ENCODE results near the gene NELL2.

Gene NELL2

DNA sequence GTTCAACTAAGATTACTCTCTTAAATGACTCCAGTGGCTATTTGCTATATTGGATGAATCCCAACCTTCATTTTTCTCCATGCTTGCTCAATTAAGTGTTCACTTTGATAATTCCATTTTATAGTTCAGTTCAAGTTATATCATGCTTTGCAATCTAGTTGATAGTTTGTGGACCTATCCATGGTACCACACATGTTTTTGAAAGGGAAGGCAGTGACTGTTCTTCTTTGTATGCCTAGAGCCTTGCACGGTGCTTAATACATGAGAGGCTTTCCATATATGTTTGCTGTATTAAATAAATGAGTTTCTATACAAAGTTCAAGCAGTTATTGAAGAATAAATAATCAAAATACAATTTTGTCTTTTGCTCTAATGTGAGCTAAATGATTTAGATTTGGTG is 391.3 kb downstream of the NELL2 start:
- Histone ChIP-seq H3K9me3 (ENCODE audit: control insufficient read depth, low read length) (no peaks in the 10 kb centered on the region), H3K4me3 (ENCODE audit: insufficient read depth, low read depth, low read length, poor library complexity, severe bottlenecking) (no peak overlapping the region)
- DNase-seq = no peak

DNA sequence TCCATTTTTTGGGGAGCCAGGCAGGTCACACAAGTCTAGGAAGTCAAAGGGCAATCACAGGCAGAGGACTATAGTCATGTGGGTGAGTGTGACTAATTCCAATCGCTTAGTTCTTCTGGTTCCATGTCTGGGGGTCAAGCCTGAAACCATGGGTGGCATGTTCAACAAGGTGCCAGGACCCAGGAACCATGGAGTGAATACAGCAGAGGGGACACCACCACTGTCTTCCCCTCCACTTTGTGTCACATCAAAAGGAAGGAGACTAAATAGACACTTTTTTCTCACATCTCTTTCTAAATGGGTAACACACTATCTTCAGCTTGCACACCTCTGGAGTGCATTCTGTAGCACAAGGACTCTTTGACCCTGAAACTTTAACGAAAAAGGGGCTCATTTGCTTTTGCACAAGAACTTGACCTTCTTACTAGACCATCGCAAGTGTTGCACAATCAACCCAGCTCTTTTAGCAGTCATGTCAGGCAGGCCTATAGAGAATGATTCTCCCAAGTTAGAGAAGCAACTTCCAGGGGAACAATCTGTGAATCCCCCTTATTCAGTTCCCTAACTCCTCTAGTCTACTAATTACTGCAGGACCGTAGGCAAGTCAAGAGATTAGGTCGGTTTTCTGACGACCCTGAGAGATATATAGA is 398.7 kb downstream of the NELL2 start:
- Histone ChIP-seq H3K4me1 (ENCODE audit: control insufficient read depth, insufficient read depth, low read length, poor library complexity, severe bottlenecking) (no peaks in the 10 kb centered on the region), H3K36me3 (ENCODE audit: control insufficient read depth, insufficient read depth, low read length) (no peaks in the 10 kb centered on the region), H3K27me3 (replicated peaks; ENCODE audit: control insufficient read depth, insufficient read depth, low read length, poor library complexity, severe bottlenecking) (no peaks in the 10 kb centered on the region), H3K27ac (ENCODE audit: insufficient read depth, low read length, poor library complexity, severe bottlenecking) (no peak overlapping the region), H3K9me3 (ENCODE audit: control insufficient read depth, low read length) (no peaks in the 10 kb centered on the region), H3K4me3 (ENCODE audit: insufficient read depth, low read depth, low read length, poor library complexity, severe bottlenecking) (no peak overlapping the region)
- DNase-seq = no peak

More for the DNA sequence above, 391.3 kb downstream of the NELL2 start:
- Histone ChIP-seq H3K4me1 (ENCODE audit: control insufficient read depth, insufficient read depth, low read length, poor library complexity, severe bottlenecking) (no peaks in the 10 kb centered on the region), H3K27ac (ENCODE audit: insufficient read depth, low read length, poor library complexity, severe bottlenecking) (no peak overlapping the region), H3K27me3 (replicated peaks; ENCODE audit: control insufficient read depth, insufficient read depth, low read length, poor library complexity, severe bottlenecking) (no peaks in the 10 kb centered on the region), H3K36me3 (ENCODE audit: control insufficient read depth, insufficient read depth, low read length) (no peaks in the 10 kb centered on the region)

DNA sequence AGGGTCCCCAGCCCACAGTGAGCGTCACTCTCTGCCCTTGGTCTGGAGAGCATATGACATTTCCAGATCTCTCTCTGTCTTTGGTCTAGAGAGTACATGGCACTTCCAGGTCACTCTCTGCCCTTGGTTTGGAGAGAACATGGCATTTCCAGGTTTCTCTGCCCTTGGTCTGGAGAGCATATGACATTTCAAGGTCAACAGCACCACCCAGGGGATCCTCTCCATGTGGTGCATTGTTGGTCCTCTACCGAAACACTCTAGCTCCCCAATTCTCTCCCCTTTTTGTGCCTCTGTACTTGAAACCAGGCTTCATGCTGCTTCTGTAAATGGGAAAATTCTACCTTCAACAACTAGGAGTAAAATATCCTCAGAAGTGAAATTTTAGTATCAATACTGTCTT is 399.4 kb downstream of the NELL2 start:
- H3K9me3 ChIP-seq (ENCODE audit: control insufficient read depth, low read length) = no peaks in the 10 kb centered on the region
- H3K4me3 ChIP-seq (ENCODE audit: insufficient read depth, low read depth, low read length, poor library complexity, severe bottlenecking) = no peak overlapping the region
- H3K36me3 ChIP-seq (ENCODE audit: control insufficient read depth, insufficient read depth, low read length) = no peaks in the 10 kb centered on the region

GRCh38 chr12:44465139-44465538 is 411.0 kb downstream of the NELL2 start:
- H3K4me1 ChIP-seq (ENCODE audit: control insufficient read depth, insufficient read depth, low read length, poor library complexity, severe bottlenecking) = no peaks in the 10 kb centered on the region
- DNase-seq = no peak
- H3K4me3 ChIP-seq (ENCODE audit: insufficient read depth, low read depth, low read length, poor library complexity, severe bottlenecking) = no peak overlapping the region
- no peak overlapping the region for H3K27ac ChIP-seq (ENCODE audit: insufficient read depth, low read length, poor library complexity, severe bottlenecking)
- H3K9me3 ChIP-seq (ENCODE audit: control insufficient read depth, low read length) = no peaks in the 10 kb centered on the region
- H3K27me3 ChIP-seq (replicated peaks; ENCODE audit: control insufficient read depth, insufficient read depth, low read length, poor library complexity, severe bottlenecking) = no peaks in the 10 kb centered on the region
- no peaks in the 10 kb centered on the region for H3K36me3 ChIP-seq (ENCODE audit: control insufficient read depth, insufficient read depth, low read length)

More for the DNA sequence above, 399.4 kb downstream of the NELL2 start:
- no peak for DNase-seq
- Histone ChIP-seq H3K27ac (ENCODE audit: insufficient read depth, low read length, poor library complexity, severe bottlenecking) (no peak overlapping the region), H3K4me1 (ENCODE audit: control insufficient read depth, insufficient read depth, low read length, poor library complexity, severe bottlenecking) (no peaks in the 10 kb centered on the region), H3K27me3 (replicated peaks; ENCODE audit: control insufficient read depth, insufficient read depth, low read length, poor library complexity, severe bottlenecking) (no peaks in the 10 kb centered on the region)

- Histone ChIP-seq H3K36me3 (ENCODE audit: control insufficient read depth, insufficient read depth, low read length) (no peaks in the 10 kb centered on the region), H3K4me1 (ENCODE audit: control insufficient read depth, insufficient read depth, low read length, poor library complexity, severe bottlenecking) (no peaks in the 10 kb centered on the region)
Measured at GRCh38 chr12:44464180-44464579, 411.9 kb downstream of the NELL2 start.

GRCh38 chr12:44462729-44463128 is 413.4 kb downstream of the NELL2 start:
- no peak for DNase-seq
- Histone ChIP-seq H3K4me3 (ENCODE audit: insufficient read depth, low read depth, low read length, poor library complexity, severe bottlenecking) (no peak overlapping the region), H3K36me3 (ENCODE audit: control insufficient read depth, insufficient read depth, low read length) (no peaks in the 10 kb centered on the region), H3K27me3 (replicated peaks; ENCODE audit: control insufficient read depth, insufficient read depth, low read length, poor library complexity, severe bottlenecking) (no peaks in the 10 kb centered on the region), H3K9me3 (ENCODE audit: control insufficient read depth, low read length) (no peaks in the 10 kb centered on the region), H3K27ac (ENCODE audit: insufficient read depth, low read length, poor library complexity, severe bottlenecking) (no peak overlapping the region), H3K4me1 (ENCODE audit: control insufficient read depth, insufficient read depth, low read length, poor library complexity, severe bottlenecking) (no peaks in the 10 kb centered on the region)

More at GRCh38 chr12:44464180-44464579, 411.9 kb downstream of the NELL2 start:
- Histone ChIP-seq H3K27me3 (replicated peaks; ENCODE audit: control insufficient read depth, insufficient read depth, low read length, poor library complexity, severe bottlenecking) (no peaks in the 10 kb centered on the region), H3K9me3 (ENCODE audit: control insufficient read depth, low read length) (no peaks in the 10 kb centered on the region), H3K4me3 (ENCODE audit: insufficient read depth, low read depth, low read length, poor library complexity, severe bottlenecking) (no peak overlapping the region), H3K27ac (ENCODE audit: insufficient read depth, low read length, poor library complexity, severe bottlenecking) (no peak overlapping the region)
- no peak for DNase-seq

DNA sequence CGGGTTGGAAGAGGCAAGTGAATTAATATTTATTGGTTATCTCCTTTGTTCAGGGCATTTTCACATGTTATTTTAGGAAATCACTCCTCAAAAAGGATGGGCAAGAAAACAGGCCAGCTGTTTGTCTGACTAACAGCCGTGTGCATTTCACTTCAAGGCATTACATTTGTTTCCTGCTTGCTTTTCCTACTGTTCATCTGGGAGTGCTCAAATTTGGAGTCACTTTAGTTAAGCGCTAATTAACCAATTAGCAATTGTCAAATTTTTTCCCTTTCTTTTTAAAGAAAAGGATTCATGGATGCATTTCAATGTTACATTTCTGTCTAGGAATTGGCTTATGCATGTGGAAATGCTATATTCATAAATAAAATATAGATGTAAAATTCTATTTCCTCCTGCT is 415.9 kb downstream of the NELL2 start:
- DNase-seq = no peak
- Histone ChIP-seq H3K4me3 (ENCODE audit: insufficient read depth, low read depth, low read length, poor library complexity, severe bottlenecking) (no peak overlapping the region), H3K36me3 (ENCODE audit: control insufficient read depth, insufficient read depth, low read length) (no peaks in the 10 kb centered on the region), H3K9me3 (ENCODE audit: control insufficient read depth, low read length) (no peaks in the 10 kb centered on the region), H3K27me3 (replicated peaks; ENCODE audit: control insufficient read depth, insufficient read depth, low read length, poor library complexity, severe bottlenecking) (no peaks in the 10 kb centered on the region), H3K27ac (ENCODE audit: insufficient read depth, low read length, poor library complexity, severe bottlenecking) (no peak overlapping the region), H3K4me1 (ENCODE audit: control insufficient read depth, insufficient read depth, low read length, poor library complexity, severe bottlenecking) (no peaks in the 10 kb centered on the region)

- Histone ChIP-seq H3K4me3 (ENCODE audit: insufficient read depth, low read depth, low read length, poor library complexity, severe bottlenecking) (no peak overlapping the region), H3K9me3 (ENCODE audit: control insufficient read depth, low read length) (no peaks in the 10 kb centered on the region), H3K4me1 (ENCODE audit: control insufficient read depth, insufficient read depth, low read length, poor library complexity, severe bottlenecking) (no peaks in the 10 kb centered on the region), H3K27ac (ENCODE audit: insufficient read depth, low read length, poor library complexity, severe bottlenecking) (no peak overlapping the region), H3K36me3 (ENCODE audit: control insufficient read depth, insufficient read depth, low read length) (no peaks in the 10 kb centered on the region), H3K27me3 (replicated peaks; ENCODE audit: control insufficient read depth, insufficient read depth, low read length, poor library complexity, severe bottlenecking) (no peaks in the 10 kb centered on the region)
- no peak for DNase-seq
Measured at GRCh38 chr12:44459569-44459968, 416.5 kb downstream of the NELL2 start.
